ENCODE results near the gene SLC12A7.
"Not testable (repeated sequence)": the region's sequence is repeated elsewhere in the genome, so short reads cannot be mapped to it uniquely, and the experiment has no call there.

The SLC12A7 gene

GRCh38 chr5:1111727-1112289 lies at the start of gene SLC12A7:
TSS of gene SLC12A7 (minus strand) at chr5:1112063. CDS start at chr5:1111991, 72 bp downstream.
- DNase-seq (ENCODE audit: low spot score): no peak

- no peak for DNase-seq (ENCODE audit: low spot score)
Observed at GRCh38 chr5:1161108-1161832, 49.4 kb upstream of the SLC12A7 start.

- no peak for DNase-seq (ENCODE audit: low spot score)
Observed at GRCh38 chr5:1159774-1160406, 48.0 kb upstream of the SLC12A7 start.

- no peak for DNase-seq (ENCODE audit: low spot score)
Observed at GRCh38 chr5:1159341-1159675, 47.4 kb upstream of the SLC12A7 start.

- DNase-seq (ENCODE audit: low spot score): no peak
Observed at GRCh38 chr5:1158647-1159340, 46.9 kb upstream of the SLC12A7 start.

GRCh38 chr5:1157461-1157986 lies 45.7 kb upstream of the SLC12A7 start:
- not testable (repeated sequence) for DNase-seq (ENCODE audit: low spot score)

GRCh38 chr5:1156754-1157460 lies 45.0 kb upstream of the SLC12A7 start:
- no peak for DNase-seq (ENCODE audit: low spot score)

GRCh38 chr5:1156033-1156753 lies 44.3 kb upstream of the SLC12A7 start:
- DNase-seq (ENCODE audit: low spot score): no peak

GRCh38 chr5:1155191-1156032 lies 43.5 kb upstream of the SLC12A7 start:
- no peak for DNase-seq (ENCODE audit: low spot score)

- no peak for DNase-seq (ENCODE audit: low spot score)
Observed at GRCh38 chr5:1153428-1153827, 41.6 kb upstream of the SLC12A7 start.

- no peak for DNase-seq (ENCODE audit: low spot score)
Observed at GRCh38 chr5:1152771-1153282, 41.0 kb upstream of the SLC12A7 start.

- no peak for DNase-seq (ENCODE audit: low spot score)
Observed at GRCh38 chr5:1152156-1152555, 40.3 kb upstream of the SLC12A7 start.

GRCh38 chr5:1151316-1151715 lies 39.5 kb upstream of the SLC12A7 start:
- DNase-seq (ENCODE audit: low spot score): no peak

GRCh38 chr5:1150866-1151265 lies 39.0 kb upstream of the SLC12A7 start:
- no peak for DNase-seq (ENCODE audit: low spot score)

- no peak for DNase-seq (ENCODE audit: low spot score)
Observed at GRCh38 chr5:1144638-1145396, 33.0 kb upstream of the SLC12A7 start.

GRCh38 chr5:1144089-1144488 lies 32.2 kb upstream of the SLC12A7 start:
- no peak for DNase-seq (ENCODE audit: low spot score)

GRCh38 chr5:1143670-1143951 lies 31.7 kb upstream of the SLC12A7 start:
- DNase-seq (ENCODE audit: low spot score): no peak

GRCh38 chr5:1142886-1143669 lies 31.2 kb upstream of the SLC12A7 start:
- DNase-seq (ENCODE audit: low spot score): no peak

- peak; percentile 51 for DNase-seq (ENCODE audit: low spot score)
Observed at GRCh38 chr5:1141834-1142233, 30.0 kb upstream of the SLC12A7 start.

Measured in NAMALWA (cell line).